Mesendoderm (in vitro differentiated cells): ENCODE measurements around the gene SP140.
"Not testable (repeated sequence)": the region's sequence is repeated elsewhere in the genome, so short reads cannot be mapped to it uniquely, and the experiment has no call there.

Experiments used
- DNase-seq: peaks from one replicate; pipeline ENCODE4 v3.0.0; 2013
- H2AK5ac ChIP-seq: 2 replicates; pipeline ENCODE4 v1.6.1; 2013; ENCODE audit warnings: low read length, inconsistent platforms
- H2BK120ac ChIP-seq: 2 replicates; pipeline ENCODE4 v1.6.1; 2013; ENCODE audit warnings: low read depth, mild to moderate bottlenecking, low read length, moderate library complexity, mixed read lengths
- H2BK15ac ChIP-seq: replicated peaks from 2 replicates; pipeline ENCODE4 v1.6.1; 2013; ENCODE audit warnings: low read depth, mild to moderate bottlenecking, moderate library complexity
- H2BK5ac ChIP-seq: 2 replicates; pipeline ENCODE4 v1.6.1; 2013; ENCODE audit warnings: low read length, inconsistent platforms
- H3K18ac ChIP-seq: 2 replicates; pipeline ENCODE4 v1.6.1; 2013; ENCODE audit warnings: mild to moderate bottlenecking, low read length, mixed read lengths
- H3K23ac ChIP-seq: one replicate; pipeline ENCODE4 v1.6.1; 2013; ENCODE audit warnings: low read length
- H3K27ac ChIP-seq: 2 replicates; pipeline ENCODE4 v1.5.1; 2013; ENCODE audit warnings: low read depth, mild to moderate bottlenecking, inconsistent platforms, low read length, moderate library complexity
- H3K27me3 ChIP-seq: 2 replicates; pipeline ENCODE4 v1.6.1; 2013; ENCODE audit warnings: low read length, control low read depth, mild to moderate bottlenecking, inconsistent platforms; ENCODE audit not compliant: insufficient read depth, poor library complexity
- H3K36me3 ChIP-seq: 2 replicates; pipeline ENCODE4 v1.6.1; 2013; ENCODE audit warnings: low read length, inconsistent platforms; ENCODE audit not compliant: control insufficient read depth, insufficient read depth
- H3K4ac ChIP-seq: one replicate; pipeline ENCODE4 v1.6.1; 2013; ENCODE audit warnings: low read depth, mild to moderate bottlenecking, low read length, moderate library complexity
- H3K4me1 ChIP-seq: 2 replicates; pipeline ENCODE4 v1.6.1; 2013; ENCODE audit warnings: low read depth, low read length, inconsistent platforms; ENCODE audit not compliant: control insufficient read depth
- H3K4me2 ChIP-seq: 2 replicates; pipeline ENCODE4 v1.6.1; 2013; ENCODE audit warnings: low read length
- H3K4me3 ChIP-seq: 2 replicates; pipeline ENCODE4 v1.5.1; 2013; ENCODE audit warnings: mild to moderate bottlenecking, low read length
- H3K56ac ChIP-seq: one replicate; pipeline ENCODE4 v1.6.1; 2013; ENCODE audit warnings: low read length
- H3K79me1 ChIP-seq: 2 replicates; pipeline ENCODE4 v1.6.1; 2013; ENCODE audit warnings: low read length, inconsistent platforms
- H3K79me2 ChIP-seq: 2 replicates; pipeline ENCODE4 v1.6.1; 2013; ENCODE audit warnings: mild to moderate bottlenecking, low read length; ENCODE audit not compliant: control insufficient read depth, insufficient read depth
- H3K9ac ChIP-seq: 2 replicates; pipeline ENCODE4 v1.6.1; 2013; ENCODE audit warnings: low read length, inconsistent platforms
- H4K5ac ChIP-seq: one replicate; pipeline ENCODE4 v1.6.1; 2013; ENCODE audit warnings: low read length
- H4K8ac ChIP-seq: one replicate; pipeline ENCODE4 v1.6.1; 2013; ENCODE audit warnings: low read depth, mild to moderate bottlenecking, control low read depth, low read length, moderate library complexity
- WGBS: extraction: QIAGEN DNeasy Blood & Tissue Kit; methylation state at CpG from one replicate; pipeline ENCODE4 v1.1.7; 2013; ENCODE audit warnings: low lambda C conversion rate, missing lambda C conversion rate; ENCODE audit not compliant: insufficient coverage; ENCODE audit errors: extremely low coverage; 5-methylcytosine and 5-hydroxymethylcytosine counted together

Gene SP140

DNA sequence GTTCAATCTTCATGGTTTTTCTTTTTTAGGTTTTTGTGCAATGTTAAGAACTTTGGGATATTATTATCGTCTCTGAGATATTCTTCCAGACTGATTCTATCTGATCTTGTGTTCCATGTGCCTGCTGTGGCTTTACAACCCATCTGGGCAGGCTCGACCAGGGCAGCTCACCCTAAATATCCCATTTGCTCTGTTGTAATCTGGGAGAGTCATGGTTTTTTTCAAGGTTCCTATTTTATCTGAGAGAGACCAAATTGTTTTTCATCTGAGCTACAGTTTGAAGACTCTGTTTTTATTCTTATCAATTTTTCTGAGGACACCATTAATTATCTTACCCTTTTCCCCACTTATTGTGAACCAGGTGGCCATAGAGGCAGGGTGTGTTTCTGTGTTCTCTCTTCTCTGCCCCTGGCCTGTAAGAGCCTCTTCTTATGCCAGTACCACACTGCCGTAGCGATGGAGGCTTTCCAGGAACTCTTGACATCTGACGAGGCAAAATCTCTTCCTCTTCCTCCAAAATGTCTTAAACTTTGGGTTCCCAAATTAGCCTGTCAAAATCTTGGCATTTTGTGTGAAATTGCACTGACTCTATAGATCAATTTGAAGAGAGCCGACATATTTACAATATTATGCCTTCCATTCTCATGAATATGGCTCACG, 104.5 kb downstream of the SP140 start:
- H3K79me1 ChIP-seq = no peaks in the 10 kb centered on the region
- no peak overlapping the region for H3K23ac ChIP-seq
- no peak overlapping the region for H2BK15ac ChIP-seq
- H3K4me3 ChIP-seq = no peak overlapping the region
- no peak overlapping the region for H3K9ac ChIP-seq
- H2AK5ac ChIP-seq = no peak overlapping the region
- no peak overlapping the region for H4K5ac ChIP-seq
- H3K27ac ChIP-seq = no peak overlapping the region
- no peak for DNase-seq
- no peak overlapping the region for H3K18ac ChIP-seq
- H4K8ac ChIP-seq = no peak overlapping the region
- no peaks in the 10 kb centered on the region for H3K4me1 ChIP-seq
- H3K79me2 ChIP-seq = no peaks in the 10 kb centered on the region
- no peak overlapping the region for H2BK120ac ChIP-seq
- WGBS = no CpG with 5 or more reads among the region's 7 CpGs
- no peaks in the 10 kb centered on the region for H3K27me3 ChIP-seq
- H2BK5ac ChIP-seq = no peak overlapping the region
- H3K4me2 ChIP-seq = no peak overlapping the region
- H3K4ac ChIP-seq = no peak overlapping the region
- H3K56ac ChIP-seq = no peak overlapping the region
- no peaks in the 10 kb centered on the region for H3K36me3 ChIP-seq

DNA sequence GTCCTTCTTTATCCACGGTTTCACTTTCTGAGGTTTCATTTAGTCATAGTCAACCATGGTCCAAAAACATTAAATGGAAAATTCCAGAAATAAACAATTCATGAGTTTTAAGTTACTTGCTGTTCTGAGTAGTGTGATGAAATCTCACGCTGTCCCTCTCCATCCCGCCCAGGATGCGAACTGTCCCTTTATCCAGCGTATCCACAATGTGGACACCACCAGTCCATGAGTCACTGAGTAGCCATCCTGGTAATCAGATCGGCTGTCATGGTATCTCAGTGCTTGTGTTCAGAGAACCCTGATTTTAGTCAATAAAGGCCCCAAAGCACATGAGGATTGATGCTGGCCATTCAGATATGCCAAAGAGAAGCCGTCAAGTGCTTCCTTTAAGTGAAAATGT, 105.2 kb downstream of the SP140 start:
- Histone ChIP-seq H2BK120ac (no peak overlapping the region), H2BK15ac (no peak overlapping the region), H3K79me2 (no peaks in the 10 kb centered on the region), H3K27ac (no peak overlapping the region), H3K4me2 (no peak overlapping the region), H3K4ac (no peak overlapping the region), H3K18ac (no peak overlapping the region), H3K27me3 (no peaks in the 10 kb centered on the region), H4K8ac (no peak overlapping the region), H2AK5ac (no peak overlapping the region), H2BK5ac (no peak overlapping the region), H3K79me1 (no peaks in the 10 kb centered on the region), H3K4me3 (no peak overlapping the region), H3K36me3 (no peaks in the 10 kb centered on the region), H3K56ac (no peak overlapping the region), H3K9ac (no peak overlapping the region), H3K4me1 (no peaks in the 10 kb centered on the region), H4K5ac (no peak overlapping the region), H3K23ac (no peak overlapping the region)
- no CpG with 5 or more reads among the region's 7 CpGs for WGBS
- DNase-seq = no peak

DNA sequence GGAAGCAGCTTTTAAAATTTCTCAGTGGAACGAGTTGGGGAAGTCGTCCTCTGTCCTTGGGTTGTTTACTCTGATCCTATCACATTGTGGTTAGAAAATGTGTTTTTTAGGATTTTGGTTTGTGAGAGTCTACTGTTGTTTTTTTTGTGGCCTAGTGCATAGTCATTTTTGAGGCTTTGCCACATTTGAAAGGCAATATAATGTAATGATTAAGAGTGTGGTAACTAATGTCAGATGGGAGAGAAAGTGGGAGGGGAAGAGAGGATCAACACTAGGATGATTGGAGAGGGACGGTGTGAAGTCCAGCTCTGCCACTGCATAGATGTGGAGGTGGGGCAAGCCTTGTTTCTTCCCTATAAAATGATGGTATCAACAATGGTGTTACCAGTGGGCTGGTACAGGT, 109.9 kb downstream of the SP140 start:
- DNase-seq = no peak
- no CpG with 5 or more reads among the region's 3 CpGs for WGBS
- Histone ChIP-seq H3K18ac (no peak overlapping the region), H2BK5ac (no peak overlapping the region), H3K27ac (no peak overlapping the region), H3K79me1 (no peaks in the 10 kb centered on the region), H2AK5ac (no peak overlapping the region), H3K56ac (no peak overlapping the region), H3K4me2 (no peak overlapping the region), H3K79me2 (no peaks in the 10 kb centered on the region), H3K23ac (no peak overlapping the region), H3K9ac (no peak overlapping the region), H2BK120ac (no peak overlapping the region), H2BK15ac (no peak overlapping the region), H3K36me3 (no peaks in the 10 kb centered on the region), H3K4me3 (no peak overlapping the region), H3K4me1 (no peaks in the 10 kb centered on the region), H3K27me3 (no peaks in the 10 kb centered on the region), H4K8ac (no peak overlapping the region), H3K4ac (no peak overlapping the region), H4K5ac (no peak overlapping the region)

DNA sequence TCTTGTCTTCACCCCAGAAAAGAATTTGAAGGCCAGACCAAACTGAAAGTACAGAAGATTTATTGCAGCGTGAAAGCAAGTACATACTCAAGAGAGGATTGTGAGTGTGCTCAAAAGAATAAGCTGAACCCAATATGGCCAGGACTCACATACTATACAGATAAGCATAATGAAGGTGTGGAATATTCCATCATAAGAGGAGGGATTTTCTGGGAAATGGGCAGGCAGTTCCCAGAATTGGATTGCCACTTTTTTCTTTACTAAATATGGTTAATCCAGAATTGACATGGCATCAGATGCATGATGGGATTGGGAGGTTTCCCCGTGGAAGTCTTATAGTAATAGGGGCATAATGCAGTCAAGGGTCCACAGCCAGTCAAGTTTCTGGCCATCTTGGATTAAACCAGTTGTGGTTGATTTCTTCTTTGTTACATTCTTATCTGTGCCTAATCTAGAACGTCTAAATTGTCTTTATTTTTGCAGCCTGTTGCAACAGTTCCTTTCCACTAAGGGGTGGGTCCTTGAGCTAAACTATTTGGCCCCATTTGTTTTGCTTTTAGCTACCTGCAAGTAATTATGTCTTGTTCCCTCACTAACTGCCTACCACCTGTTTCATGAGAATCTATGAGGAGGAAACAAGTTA, 110.4 kb downstream of the SP140 start:
- Histone ChIP-seq H3K4me1 (no peaks in the 10 kb centered on the region), H4K8ac (no peak overlapping the region), H3K23ac (no peak overlapping the region), H3K27me3 (no peaks in the 10 kb centered on the region), H3K27ac (no peak overlapping the region), H2BK120ac (no peak overlapping the region), H3K18ac (no peak overlapping the region), H2AK5ac (no peak overlapping the region), H4K5ac (no peak overlapping the region), H3K9ac (no peak overlapping the region), H3K79me1 (no peaks in the 10 kb centered on the region), H3K4me2 (no peak overlapping the region), H3K36me3 (no peaks in the 10 kb centered on the region), H2BK15ac (no peak overlapping the region), H3K56ac (no peak overlapping the region), H3K79me2 (no peaks in the 10 kb centered on the region), H3K4me3 (no peak overlapping the region), H2BK5ac (no peak overlapping the region), H3K4ac (no peak overlapping the region)
- no CpG with 5 or more reads among the region's 3 CpGs for WGBS
- DNase-seq = no peak

DNA sequence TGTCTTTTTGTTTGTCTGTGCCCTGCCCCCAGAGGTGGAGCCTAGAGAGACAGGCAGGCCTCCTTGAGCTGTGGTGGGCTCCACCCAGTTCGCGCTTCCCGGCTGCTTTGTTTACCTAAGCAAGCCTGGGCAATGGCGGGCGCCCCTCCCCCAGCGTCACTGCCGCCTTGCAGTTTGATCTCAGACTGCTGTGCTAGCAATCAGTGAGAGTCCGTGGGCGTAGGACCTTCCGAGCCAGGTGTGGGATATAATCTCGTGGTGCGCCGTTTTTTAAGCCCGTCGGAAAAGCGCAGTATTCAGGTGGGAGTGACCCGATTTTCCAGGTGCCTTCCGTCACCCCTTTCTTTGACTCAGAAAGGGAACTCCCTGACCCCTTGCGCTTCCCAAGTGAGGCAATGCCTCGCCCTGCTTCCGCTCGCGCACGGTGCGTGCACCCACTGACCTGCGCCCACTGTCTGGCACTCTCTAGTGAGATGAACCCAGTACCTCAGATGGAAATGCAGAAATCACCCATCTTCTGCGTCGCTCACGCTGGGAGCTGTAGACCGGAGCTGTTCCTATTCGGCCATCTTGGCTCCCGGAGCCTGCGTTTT, 116.5 kb downstream of the SP140 start:
- not testable (repeated sequence) for H3K4me3 ChIP-seq

More for the DNA sequence above, 116.5 kb downstream of the SP140 start:
- H3K36me3 ChIP-seq, H3K79me2 ChIP-seq, H3K79me1 ChIP-seq, H3K18ac ChIP-seq, H2AK5ac ChIP-seq, H4K5ac ChIP-seq, H3K4me1 ChIP-seq, H2BK5ac ChIP-seq, H3K4me2 ChIP-seq, H3K56ac ChIP-seq, H3K9ac ChIP-seq, H4K8ac ChIP-seq, H3K4ac ChIP-seq, H2BK15ac ChIP-seq, H2BK120ac ChIP-seq, DNase-seq, H3K27me3 ChIP-seq, H3K23ac ChIP-seq, H3K27ac ChIP-seq: not testable (repeated sequence)
- no CpG with 5 or more reads among the region's 33 CpGs for WGBS
